PFSK-1 (cell line): ENCODE measurements around the gene SNRPB.

Source experiments
- POLR2AphosphoS5 ChIP-seq: IDR thresholded peaks from 2 replicates; pipeline ENCODE4 v1.6.1; 2012; ENCODE audit warnings: low read depth, mild to moderate bottlenecking, control low read depth, low read length, moderate library complexity
- REST ChIP-seq, 2 experiments: IDR thresholded peaks; 2 replicates each; pipeline versions ENCODE4 v1.6.1 to v1.8.0; 2011 to 2012; ENCODE audit warnings: low read depth in 2 of 2, low read length in 2 of 2, control low read depth in 1 of 2, inconsistent platforms in 1 of 2, mild to moderate bottlenecking in 1 of 2, moderate library complexity in 1 of 2; ENCODE audit not compliant: insufficient read depth in 1 of 2
- TAF1 ChIP-seq: IDR thresholded peaks from 2 replicates; pipeline ENCODE4 v1.6.1; 2012; ENCODE audit warnings: low read length, control low read depth, borderline replicate concordance; ENCODE audit not compliant: insufficient read depth

GRCh38 chr20:2455771-2456497 lies 14.7 kb downstream of the SNRPB start:
- TF ChIP-seq POLR2AphosphoS5 (no peak), TAF1 (no peak), REST (IDR thresholded peaks at IDR 0.05; ENCODE audit: insufficient read depth in 1 of 2, low read depth in 2 of 2, low read length in 2 of 2) (no peak)
